GM12875 (cell line): Measurements from ENCODE around the gene RALGPS2.

Experiments
- H3K4me3 ChIP-seq: one replicate; pipeline ENCODE4 v1.5.1; 2011; ENCODE audit warnings: low read depth, low read length, control low read depth
- CTCF ChIP-seq: IDR thresholded peaks from 2 replicates; pipeline ENCODE4 v1.5.1; 2011; ENCODE audit warnings: low read depth, mild to moderate bottlenecking, control low read depth, inconsistent platforms, low read length, moderate library complexity, borderline replicate concordance; ENCODE audit not compliant: insufficient read depth

Gene RALGPS2

GRCh38 chr1:178927003-178927402 is 202.0 kb downstream of the RALGPS2 start:
- TF ChIP-seq CTCF, result no peak

GRCh38 chr1:178928041-178928440 is 203.0 kb downstream of the RALGPS2 start:
- no peak overlapping the region for H3K4me3 ChIP-seq
- no peak for TF ChIP-seq CTCF

More at GRCh38 chr1:178927003-178927402, 202.0 kb downstream of the RALGPS2 start:
- no peak overlapping the region for H3K4me3 ChIP-seq

GRCh38 chr1:178928976-178929375 is 203.9 kb downstream of the RALGPS2 start:
- no peak for TF ChIP-seq CTCF
- H3K4me3 ChIP-seq, result no peak overlapping the region

GRCh38 chr1:178931858-178932551 is 207.0 kb downstream of the RALGPS2 start:
- no peak overlapping the region for H3K4me3 ChIP-seq
- TF ChIP-seq CTCF, result no peak

- H3K4me3 ChIP-seq, result no peak overlapping the region
- TF ChIP-seq CTCF, result no peak
Measured at GRCh38 chr1:178932552-178932906, 207.5 kb downstream of the RALGPS2 start.

GRCh38 chr1:178933105-178933561 is 208.1 kb downstream of the RALGPS2 start:
- H3K4me3 ChIP-seq, result no peak overlapping the region
- no peak for TF ChIP-seq CTCF

GRCh38 chr1:178933709-178934490 is 208.9 kb downstream of the RALGPS2 start:
- H3K4me3 ChIP-seq, result no peak overlapping the region
- TF ChIP-seq CTCF, result no peak
